Left forelimb (tissue), 1 donor: ENCODE measurements around the gene PPFIBP2.
A peak's percentile ranks its signal among the peaks of the same experiment; 100 is the strongest.
"Not testable (repeated sequence)": the region's sequence is repeated elsewhere in the genome, so short reads cannot be mapped to it uniquely, and the experiment has no call there.

Experiments used
- DNase-seq: peaks from one replicate; pipeline ENCODE4 v3.0.0-alpha.2; 2018; ENCODE audit warnings: low spot score

The PPFIBP2 gene

DNA sequence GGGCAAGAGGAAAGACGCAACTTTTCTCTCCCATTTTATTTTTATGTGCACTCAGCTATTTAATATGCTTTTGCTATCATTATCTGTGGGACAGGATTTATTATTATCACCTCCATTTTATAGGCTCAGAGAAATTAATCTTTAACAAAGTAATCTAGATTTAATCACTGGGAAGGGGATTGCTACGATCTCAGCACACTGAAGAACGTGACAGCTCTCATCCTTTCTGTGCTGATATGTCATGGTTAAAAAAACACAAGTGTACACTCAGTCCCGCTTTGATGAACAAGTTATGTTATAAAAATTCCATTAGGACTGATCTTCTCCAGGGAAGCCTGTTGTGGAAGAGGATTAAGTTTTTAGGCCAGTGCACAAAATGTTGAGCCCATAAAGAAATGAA, 121.9 kb downstream of the PPFIBP2 start:
- DNase-seq: no peak

DNA sequence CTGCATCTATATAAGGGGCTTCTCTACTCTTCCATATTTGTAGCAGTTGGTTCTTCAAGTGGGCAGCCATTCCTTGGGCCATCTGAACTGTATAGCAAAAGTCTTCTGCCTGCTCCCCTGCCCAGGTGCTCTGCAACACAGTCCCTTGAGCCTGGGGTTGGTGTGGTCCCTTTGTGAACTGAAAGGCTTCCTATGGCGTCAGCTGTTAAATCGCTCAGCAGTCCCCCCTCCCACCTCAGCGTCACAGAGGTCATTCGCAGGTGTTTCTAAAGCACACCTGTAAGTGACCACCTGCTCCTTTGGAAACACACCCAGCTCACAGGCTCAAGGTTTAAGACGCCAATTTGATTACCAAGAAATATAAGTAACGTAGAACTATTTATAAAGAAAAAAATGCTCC, 122.6 kb downstream of the PPFIBP2 start:
- DNase-seq: no peak

DNA sequence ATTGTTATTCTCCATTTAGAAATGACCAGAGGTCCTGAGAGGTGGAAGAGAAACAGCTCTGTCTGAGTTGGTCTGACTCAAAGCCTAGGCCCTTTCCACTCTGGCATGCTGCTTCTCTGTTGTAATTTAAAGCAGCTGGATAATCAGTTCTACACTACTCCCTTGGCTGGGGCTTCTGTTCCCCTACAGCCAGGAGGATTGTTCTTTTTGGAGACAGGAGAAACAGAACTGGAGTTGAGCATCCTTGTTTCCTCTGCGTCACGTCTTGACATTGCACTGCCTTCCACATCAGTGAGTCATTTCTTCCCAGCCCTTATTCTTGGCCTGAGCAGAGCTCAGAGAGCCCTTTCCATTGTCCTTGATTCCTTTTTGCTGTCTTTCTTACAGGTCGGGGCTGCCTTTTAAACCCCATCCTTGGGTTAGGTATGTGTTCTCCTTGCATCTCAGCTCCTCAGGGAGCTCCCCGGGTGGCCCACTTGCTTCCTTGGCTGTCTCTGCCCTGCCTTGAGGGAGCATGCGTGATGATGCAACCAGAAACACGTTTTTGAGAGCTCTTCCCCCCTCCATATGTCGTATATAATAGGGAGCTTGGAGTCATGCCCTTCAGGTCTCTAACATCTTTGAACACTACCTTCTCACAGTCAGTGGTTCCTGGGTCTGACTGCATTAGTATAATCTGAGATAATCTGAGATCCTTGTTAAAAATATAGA, 123.8 kb downstream of the PPFIBP2 start:
- DNase-seq: peak; percentile 11

DNA sequence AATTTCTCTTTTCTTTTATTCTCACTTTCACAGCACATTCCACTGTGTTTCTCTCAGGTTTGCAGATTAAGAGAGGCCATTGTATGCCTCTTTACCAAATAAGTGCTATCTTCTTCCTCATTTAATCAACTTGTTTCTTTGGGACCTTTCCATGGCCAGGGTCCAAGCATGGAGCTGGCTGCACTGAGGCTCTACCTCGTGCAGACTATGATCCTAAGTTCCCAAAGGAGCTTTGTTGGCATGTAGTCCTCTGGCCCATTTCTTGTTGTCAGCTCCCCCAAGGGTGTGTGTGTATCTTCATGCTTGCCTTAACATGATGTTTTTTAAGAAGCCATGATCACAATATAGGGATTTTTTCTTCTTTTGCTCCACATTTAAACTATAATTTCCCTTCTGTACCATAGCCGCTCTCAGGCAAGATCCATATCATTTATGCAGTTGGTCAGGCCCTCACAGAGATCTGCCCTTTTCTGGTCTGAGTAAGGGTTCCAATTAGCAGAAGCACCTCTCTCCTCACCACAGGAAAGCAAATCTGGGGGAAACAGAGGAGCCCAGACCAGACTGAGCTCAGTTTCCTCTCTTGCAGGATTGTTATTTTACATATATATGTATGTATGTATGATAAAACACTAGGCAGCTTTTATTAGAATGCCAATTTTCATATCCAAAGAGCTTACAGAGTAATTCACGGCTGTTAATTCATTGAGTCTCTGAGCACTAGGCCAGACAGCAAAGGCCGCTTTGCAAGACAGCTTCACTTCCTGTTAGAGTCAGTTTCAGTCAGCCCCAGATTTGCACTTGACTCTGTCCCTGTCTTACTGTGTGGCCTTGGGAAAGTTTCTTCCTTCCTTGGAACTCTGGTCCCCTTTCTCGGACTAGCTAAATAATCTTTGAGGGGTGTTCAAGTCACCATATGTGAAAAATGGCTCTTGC, 125.2 kb downstream of the PPFIBP2 start:
- no peak for DNase-seq

DNA sequence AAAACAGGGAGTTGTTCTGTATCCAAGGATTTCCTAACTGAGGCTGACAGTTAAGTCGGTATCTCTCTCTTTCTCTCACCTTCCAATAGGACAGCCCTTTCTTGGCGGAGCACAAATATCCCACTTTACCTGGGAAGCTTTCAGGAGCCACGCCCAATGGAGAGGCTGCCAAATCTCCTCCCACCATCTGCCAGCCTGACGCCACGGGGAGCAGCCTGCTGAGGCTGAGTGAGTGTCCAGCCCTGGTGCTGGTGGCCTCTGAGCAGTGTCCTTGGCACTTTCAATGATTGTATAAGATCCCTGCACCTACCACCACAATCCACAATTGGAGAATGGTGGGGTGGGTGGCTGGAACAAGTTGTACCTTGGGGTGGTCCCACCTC, 125.8 kb downstream of the PPFIBP2 start:
- DNase-seq: peak; percentile 17

DNA sequence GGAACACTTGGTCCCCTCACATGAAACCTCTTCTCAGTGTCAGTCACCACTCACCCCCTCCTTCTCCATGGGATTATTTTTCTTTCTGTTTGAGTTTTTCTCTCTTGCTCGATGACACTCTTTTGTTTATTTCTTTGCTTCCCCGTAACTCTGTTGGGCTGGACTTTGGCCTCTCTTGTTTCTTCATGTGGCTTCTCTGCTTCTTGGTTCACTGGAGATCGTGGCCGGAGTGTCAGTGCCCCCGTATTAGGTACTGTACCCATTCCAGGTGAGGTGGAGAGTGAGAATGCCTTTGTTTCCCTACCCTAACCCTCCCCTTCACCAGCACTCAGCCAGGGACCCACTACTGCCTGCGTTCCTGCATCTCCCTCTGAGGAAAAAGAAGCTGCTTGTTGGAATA, 127.0 kb downstream of the PPFIBP2 start:
- peak; percentile 11 for DNase-seq

DNA sequence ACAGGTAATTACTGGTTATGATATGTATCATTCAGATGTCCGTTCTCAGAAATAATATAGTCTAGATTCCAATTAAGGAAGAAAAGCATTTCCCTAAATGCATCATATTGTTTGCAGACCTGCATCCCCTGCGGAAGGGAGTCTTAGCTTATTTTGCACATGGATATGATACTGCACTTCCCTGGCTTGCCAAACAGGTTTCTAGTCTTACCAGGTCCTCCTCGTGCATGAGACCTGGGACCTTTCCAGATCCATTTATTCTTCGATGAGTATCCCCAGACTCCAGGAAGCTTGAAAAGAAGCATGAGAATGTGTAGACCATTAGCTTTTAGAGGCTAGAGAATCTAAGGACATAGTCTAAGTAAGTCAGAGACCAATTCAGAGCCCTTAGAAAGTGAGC, 128.9 kb downstream of the PPFIBP2 start:
- DNase-seq: no peak

DNA sequence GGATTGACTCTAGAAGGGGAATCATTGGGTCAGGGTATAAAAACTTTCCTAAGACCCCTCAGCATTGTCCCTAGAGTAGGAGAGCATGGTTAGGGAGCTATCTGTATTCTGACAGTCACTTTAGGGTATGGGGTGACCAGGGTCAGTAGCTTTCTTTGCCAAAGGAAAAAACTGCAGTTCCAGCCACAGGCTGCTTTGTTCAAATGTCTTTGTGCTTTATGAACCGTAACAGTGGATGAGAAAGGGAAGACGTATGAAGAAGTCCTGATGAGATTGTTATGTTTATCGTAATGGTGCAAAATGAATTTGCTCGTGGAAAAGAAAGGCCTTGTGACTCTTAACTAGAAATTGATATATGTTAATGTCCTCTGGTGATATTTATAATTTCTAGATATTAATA, 129.5 kb downstream of the PPFIBP2 start:
- no peak for DNase-seq

DNA sequence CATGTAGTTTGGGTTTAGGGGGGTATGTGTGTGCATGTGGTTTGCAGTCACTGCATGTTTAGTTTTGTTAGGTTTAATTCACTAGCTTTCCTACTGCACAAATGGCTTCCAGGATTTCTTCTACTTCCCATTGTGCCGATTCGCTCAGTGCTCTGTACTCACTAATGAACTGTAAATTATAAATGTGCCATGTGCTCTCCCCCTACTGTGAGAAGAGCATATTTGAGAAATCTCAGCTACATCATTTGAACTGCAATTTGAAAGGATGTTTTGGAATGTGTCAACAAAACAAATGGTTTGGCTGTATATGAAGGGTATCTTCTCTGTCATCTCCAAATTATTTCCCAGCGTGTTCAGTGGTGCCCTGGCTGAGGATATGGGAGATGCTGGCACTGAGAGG, 131.4 kb downstream of the PPFIBP2 start:
- DNase-seq: peak; percentile 11

DNA sequence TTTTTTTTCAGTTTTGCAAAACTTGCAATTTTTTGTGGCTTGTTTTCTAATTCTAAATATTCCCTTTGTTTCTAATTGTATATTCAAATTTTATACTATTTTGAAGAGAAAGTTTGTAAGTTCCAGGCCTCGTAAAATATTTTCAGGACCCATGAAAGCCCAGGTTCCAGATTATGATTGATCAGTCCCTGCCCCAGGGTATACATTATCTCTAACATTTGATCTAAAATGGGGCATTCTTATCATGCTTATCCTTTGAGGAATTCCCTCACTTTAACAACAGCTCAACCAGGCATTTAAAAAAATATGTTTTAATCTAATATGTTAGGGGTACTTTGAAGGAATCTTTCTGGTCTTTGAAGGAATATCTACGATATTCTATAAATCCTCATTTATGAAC, 133.1 kb downstream of the PPFIBP2 start:
- no peak for DNase-seq

DNA sequence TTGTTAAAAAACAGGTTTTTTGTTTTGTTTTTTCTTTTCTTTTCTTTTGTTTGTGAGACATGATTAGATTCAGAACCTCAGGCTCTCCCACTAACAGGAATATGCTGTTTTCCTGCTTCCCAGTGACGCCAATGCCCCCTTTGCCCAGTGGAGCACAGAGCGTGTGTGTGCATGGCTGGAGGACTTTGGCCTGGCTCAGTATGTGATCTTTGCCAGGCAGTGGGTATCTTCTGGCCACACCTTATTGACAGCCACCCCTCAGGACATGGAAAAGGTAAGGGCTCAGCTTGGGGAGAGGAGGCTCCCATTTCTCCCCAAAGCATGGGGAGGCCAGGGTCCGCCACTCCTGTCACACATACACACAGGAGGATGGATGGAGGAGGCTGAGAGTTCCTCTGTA, 134.5 kb downstream of the PPFIBP2 start:
- DNase-seq: no peak

DNA sequence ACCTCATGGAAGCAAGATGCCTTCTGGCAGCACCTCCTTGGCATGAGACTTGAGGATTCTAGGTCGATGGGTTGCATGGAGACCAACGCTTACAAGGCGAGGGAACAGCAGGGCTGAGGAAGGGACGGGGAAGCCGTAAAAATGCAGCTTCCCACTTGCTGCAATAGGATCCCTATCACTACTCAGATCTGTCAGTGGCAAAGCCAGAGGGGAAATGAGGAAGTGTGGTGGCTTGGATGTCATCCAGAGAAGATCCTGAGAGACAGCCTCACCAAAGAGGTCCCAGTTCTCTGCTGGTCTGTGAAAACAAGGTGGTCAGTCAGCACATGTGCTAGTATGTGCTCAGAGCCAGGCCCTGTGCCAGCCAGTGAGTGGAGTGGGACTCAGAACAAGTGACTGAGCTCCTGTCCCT, 137.3 kb downstream of the PPFIBP2 start:
- DNase-seq: no peak

DNA sequence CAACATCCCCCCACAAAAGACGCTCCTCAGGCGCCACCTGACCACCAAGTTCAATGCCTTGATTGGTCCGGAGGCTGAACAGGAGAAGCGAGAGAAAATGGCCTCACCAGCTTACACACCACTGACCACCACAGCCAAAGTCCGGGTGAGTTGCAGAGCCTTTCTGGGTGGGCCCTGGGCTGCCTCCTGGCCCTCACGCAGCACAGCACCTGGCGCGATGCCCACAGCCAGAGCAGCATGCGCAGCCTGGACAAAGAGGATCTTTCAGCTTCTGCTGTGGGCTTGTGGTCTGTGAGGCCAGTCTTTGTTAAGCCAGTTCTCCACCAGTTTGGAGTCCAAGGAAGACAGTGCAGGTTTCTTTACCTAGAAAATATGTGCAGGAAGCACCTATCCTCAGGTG, 137.9 kb downstream of the PPFIBP2 start:
- peak; percentile 48 for DNase-seq

DNA sequence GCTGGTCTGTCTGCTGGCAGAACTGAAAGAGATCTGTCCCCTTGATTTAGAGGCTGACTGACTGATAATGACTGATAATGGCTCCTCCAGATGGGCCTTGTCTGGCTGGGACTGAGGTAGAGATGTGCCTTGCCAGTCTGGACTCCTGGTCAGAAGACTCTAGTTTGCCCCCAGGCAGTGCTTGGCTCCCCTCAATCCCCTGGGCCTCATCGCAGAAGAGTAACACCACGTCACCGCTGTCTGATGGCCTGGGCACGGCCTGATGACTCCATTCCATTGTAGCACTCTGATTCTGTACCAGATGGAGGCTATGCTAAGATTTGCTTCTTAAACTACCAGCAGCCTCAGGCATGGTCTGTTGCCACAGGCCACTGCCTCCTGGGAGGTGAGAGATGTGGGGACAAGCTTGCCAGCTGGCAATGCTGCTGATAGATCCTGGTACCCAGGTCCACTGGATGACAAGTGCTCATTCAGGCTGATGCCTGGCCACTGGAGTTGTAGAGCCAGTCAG, 140.5 kb downstream of the PPFIBP2 start:
- DNase-seq: no peak

DNA sequence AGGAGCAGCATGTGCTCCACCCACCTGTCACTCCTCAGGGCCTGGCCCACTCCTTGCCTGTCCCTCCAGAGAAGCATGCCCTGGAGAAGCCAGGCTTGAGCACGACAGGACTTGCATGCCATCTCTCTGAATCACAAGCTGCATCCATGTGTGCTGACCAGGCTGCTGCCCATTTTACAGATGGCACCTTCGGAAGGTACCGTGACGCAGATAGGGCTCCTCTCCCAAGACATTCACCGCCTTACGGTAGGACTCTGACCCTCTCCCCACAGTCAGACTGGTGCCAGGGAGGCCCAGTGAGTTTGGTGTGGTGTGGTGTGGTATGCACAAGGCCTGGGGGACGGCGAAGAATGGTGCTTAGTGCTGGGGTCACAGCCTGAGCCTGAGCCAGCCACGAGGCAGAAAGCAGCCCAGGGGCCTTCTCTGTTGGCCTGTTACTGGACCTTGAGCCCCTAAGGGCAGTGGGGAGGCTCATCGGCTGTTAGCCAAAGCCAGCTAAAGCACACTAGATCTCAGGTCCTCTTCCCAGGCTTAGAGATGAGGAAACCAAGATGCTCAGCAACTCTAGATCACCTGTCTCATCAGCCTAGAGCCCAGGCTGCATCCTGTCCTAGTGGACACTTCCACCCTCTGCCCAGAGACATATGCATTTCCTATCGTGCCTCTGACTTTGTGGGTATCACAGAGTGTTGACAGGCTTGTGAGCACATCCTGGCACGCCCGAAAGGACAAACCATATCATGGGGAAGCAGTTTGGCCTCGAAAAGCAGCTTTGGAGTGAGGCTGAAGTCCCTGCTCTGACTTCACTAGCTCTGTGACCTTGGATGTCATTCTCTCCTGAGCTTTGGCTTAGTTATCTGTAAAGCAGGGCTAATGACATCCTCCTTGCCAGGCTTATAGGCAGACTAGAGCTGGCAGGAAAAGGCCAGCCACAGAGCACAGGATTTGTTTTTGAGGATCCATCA, 141.7 kb downstream of the PPFIBP2 start:
- no peak for DNase-seq

DNA sequence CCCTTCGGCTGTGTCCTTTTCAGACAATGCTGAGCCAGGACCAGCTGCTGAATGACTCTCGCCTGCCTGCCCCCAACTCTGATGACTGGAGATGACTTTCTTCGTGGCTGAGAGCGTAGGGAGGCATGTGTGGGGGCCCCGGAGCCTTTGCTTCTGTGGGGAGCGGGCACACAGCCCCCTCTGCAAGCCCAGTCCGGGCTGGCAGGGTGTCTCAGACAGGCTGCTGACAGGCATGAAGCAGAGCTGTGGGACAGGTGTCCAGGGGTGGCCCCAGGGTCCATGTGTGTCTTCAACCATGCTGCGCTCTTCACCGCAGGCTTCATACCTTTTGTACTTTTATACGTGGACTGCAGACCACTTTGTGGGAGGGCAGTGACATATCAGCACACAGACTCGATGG, 142.9 kb downstream of the PPFIBP2 start:
- DNase-seq: no peak

DNA sequence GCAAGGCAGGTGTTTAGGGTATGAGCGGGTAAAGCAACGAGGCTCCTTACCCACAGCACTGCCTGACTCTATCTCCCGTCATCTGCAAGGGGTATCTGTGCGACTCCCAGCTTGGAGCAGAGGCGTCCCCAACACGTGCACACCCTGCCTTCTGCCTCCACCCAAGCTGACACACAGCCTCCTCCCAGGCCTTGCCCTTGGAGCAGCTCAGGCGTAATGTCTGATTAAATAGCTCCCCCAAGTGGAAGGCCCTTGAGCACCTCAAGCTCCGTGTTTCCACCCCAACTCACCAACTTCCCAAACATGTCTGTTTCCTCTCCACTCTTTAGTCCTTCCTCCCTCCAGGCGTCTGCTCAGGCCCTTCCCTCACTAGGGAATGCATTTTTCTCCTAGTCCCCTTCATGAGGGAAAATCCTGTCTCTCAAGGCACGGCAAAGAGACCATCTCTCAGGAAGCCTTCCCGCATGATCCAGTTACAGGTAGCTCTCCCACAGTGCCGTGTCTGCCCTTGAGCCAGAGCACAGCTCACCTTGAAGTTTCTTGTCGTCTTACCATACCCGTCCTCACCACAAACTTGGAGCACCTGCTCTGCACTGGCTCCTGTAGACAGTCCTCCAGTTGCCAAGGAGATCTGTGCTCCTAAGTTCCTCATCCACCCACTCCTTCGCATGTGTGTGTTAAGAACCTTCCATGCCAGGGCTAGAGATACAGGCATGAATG, 143.7 kb downstream of the PPFIBP2 start:
- DNase-seq: no peak

DNA sequence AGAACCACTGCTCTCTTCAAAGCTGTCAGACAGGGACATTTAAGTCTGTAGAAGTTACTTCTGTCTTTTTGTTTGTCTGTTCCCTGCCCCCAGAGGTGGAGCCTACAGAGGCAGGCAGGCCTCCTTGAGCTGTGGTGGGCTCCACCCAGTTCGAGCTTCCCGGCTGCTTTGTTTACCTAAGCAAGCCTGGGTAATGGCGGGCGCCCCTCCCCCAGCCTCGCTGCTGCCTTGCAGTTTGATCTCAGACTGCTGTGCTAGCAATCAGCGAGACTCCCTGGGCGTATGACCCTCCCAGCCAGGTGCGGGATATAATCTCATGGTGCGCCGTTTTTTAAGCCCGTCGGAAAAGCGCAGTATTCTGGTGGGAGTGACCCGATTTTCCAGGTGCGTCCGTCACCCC, 149.7 kb downstream of the PPFIBP2 start:
- not testable (repeated sequence) for DNase-seq

DNA sequence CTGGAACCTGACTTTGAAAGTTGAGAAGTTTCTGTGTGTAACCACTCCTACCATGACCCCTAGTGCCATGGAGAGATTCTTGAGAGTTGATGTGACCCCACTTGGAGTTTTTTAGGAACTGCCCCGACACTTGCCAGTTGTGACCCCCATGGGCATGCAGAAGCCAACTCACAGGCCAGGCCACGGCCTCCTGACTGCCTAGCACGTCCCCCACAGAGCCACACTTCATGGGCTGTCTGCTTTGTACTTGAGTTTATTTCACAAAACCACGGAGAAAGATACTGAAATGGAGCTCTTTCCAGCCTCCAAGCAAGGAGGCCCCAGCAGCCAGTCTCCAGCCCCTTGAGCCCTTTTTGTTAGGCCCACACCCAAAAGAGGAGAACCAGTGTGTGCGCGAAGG, 151.1 kb downstream of the PPFIBP2 start:
- DNase-seq: no peak

DNA sequence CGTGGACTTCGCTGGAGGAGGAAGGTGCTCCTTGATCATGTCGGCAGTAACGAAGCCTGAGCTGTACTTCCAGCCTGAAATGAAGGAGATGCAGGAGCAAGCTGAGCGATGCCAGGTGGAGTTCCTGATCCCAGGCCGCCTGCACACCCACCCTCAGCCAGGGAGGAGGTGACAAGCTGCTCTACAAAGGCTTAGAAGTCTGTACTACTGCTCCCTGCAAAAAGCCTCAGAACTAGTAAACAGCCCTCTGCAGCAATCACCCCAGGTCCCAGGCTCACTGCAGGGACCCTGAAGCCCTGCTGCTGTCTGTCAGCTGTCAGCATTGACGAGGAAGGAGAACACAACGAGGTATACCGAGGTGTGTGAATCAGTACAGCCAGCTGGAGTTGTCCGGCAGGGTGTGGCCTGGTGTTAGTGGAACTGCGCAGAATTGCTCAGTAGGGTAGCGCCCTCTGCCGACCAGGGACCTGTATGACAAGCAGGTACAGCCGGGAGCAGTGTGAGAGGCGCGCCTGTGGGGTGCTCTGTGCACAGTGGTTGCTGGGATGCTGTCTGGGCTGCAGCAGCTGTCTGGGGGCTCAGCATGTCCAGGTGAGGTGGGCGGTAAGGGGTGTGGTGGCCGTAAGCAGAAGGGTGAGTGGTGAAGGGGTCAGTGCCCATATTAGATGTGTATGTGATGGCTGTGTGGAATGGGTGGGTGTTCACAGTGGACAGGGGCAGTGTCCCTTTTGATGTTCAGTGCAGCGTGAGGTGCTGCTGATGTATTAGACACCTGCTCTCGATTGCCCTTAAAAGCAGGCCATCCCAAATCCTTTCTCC, 151.9 kb downstream of the PPFIBP2 start:
- DNase-seq: peak; percentile 86
